HepG2 (cell line): ENCODE data around the gene TPM2. TPM values are rescaled to one million over a fixed set of nuclear protein-coding genes. Genes with fewer than 3 reads are reported as not detected.
A peak's percentile ranks its signal among the peaks of the same experiment; 100 is the strongest.

ENCODE experiments used
- CHCHD3 ChIP-seq: sonication (generic); formaldehyde crosslinking; IDR thresholded peaks from 2 replicates; pipeline ENCODE4 v1.8.0; 2022; ENCODE audit warnings: mild to moderate bottlenecking, missing genetic modification reagents, moderate library complexity
- ETV5 ChIP-seq: IDR thresholded peaks from 2 replicates; pipeline ENCODE4 v1.6.1; 2018; ENCODE audit warnings: missing biosample characterization, missing genetic modification reagents, inconsistent platforms, borderline replicate concordance
- MAZ ChIP-seq, 2 experiments: sonication (generic) in 1 of 2; formaldehyde crosslinking in 1 of 2; IDR thresholded peaks; 2 replicates each; pipeline versions ENCODE4 v1.5.0 to v1.6.1; 2012 to 2020; ENCODE audit warnings: low read depth in 2 of 2, mild to moderate bottlenecking in 2 of 2, borderline replicate concordance in 1 of 2, improper control_type of control experiment in 1 of 2, low read length in 1 of 2, missing genetic modification reagents in 1 of 2, moderate library complexity in 1 of 2
- MTF1 ChIP-seq: sonication (generic); formaldehyde crosslinking; IDR thresholded peaks from 2 replicates; pipeline ENCODE4 v1.5.0; 2020; ENCODE audit warnings: missing genetic modification reagents
- PAXIP1 ChIP-seq: sonication (generic); formaldehyde crosslinking; conservative IDR thresholded peaks from 2 replicates; pipeline ENCODE4 v1.4.0; 2020; ENCODE audit warnings: mild to moderate bottlenecking, missing genetic modification reagents, moderate library complexity
- SAP130 ChIP-seq: IDR thresholded peaks from 2 replicates; pipeline ENCODE4 v1.6.1; 2016; ENCODE audit warnings: low read depth
- THRA ChIP-seq: sonication (generic); formaldehyde crosslinking; IDR thresholded peaks from 2 replicates; pipeline ENCODE4 v1.4.0; 2020; ENCODE audit warnings: missing genetic modification reagents, borderline replicate concordance
- ZBTB21 ChIP-seq: sonication (generic); formaldehyde crosslinking; IDR thresholded peaks from 2 replicates; pipeline ENCODE4 v1.4.0; 2020; ENCODE audit warnings: missing genetic modification reagents
- ZFP91 ChIP-seq: sonication (generic); formaldehyde crosslinking; IDR thresholded peaks from 2 replicates; pipeline ENCODE4 v1.9.0; 2022; ENCODE audit warnings: missing genetic modification reagents, mild to moderate bottlenecking, borderline replicate concordance
- ZNF609 ChIP-seq: sonication (generic); formaldehyde crosslinking; IDR thresholded peaks from 2 replicates; pipeline ENCODE4 v1.4.0; 2020; ENCODE audit warnings: mild to moderate bottlenecking, missing genetic modification reagents, borderline replicate concordance
- ZNF614 ChIP-seq: IDR thresholded peaks from 2 replicates; pipeline ENCODE4 v1.6.1; 2018; ENCODE audit warnings: missing biosample characterization, missing genetic modification reagents, inconsistent platforms, borderline replicate concordance
- ZNF629 ChIP-seq: sonication (generic); formaldehyde crosslinking; conservative IDR thresholded peaks from 2 replicates; pipeline ENCODE4 v1.5.0; 2020; ENCODE audit warnings: missing genetic modification reagents
- ZNF740 ChIP-seq: sonication (generic); formaldehyde crosslinking; IDR thresholded peaks from 2 replicates; pipeline ENCODE4 v1.4.0; 2020; ENCODE audit warnings: missing genetic modification reagents
- polyA plus RNA-seq, 8 experiments: library from polyadenylated mRNA; depleted of rRNA in 3 of 8; stranded (reverse) in 7 of 8; unstranded in 1 of 8; fragments of >200 nt; fragmentation: Illumina TruSeq in 4 of 8; extraction: Trizol in 4 of 8; gene quantifications; 2 replicates each; pipeline versions ENCODE4 v1.2.1 to v1.2.3, GENCODE V29; 2011 to 2016; ENCODE audit warnings: low read depth in 4 of 8, missing spikeins in 1 of 8, mixed read lengths in 1 of 8; ENCODE audit not compliant: insufficient read depth in 1 of 8
- total RNA-seq, 5 experiments: library from RNA; depleted of rRNA; stranded (reverse); fragments of >200 nt; fragmentation: Illumina TruSeq; extraction: Trizol; gene quantifications; 2 replicates each; pipeline ENCODE4 v1.2.3, GENCODE V29; 2016; ENCODE audit warnings: low read depth in 1 of 5

The TPM2 gene
- total and polyA plus RNA-seq, 2 of the 13 experiments (the other 11 are each of a cell fraction or from before 2014, with no cell fraction given): 3.1 to 10.7 TPM

DNA sequence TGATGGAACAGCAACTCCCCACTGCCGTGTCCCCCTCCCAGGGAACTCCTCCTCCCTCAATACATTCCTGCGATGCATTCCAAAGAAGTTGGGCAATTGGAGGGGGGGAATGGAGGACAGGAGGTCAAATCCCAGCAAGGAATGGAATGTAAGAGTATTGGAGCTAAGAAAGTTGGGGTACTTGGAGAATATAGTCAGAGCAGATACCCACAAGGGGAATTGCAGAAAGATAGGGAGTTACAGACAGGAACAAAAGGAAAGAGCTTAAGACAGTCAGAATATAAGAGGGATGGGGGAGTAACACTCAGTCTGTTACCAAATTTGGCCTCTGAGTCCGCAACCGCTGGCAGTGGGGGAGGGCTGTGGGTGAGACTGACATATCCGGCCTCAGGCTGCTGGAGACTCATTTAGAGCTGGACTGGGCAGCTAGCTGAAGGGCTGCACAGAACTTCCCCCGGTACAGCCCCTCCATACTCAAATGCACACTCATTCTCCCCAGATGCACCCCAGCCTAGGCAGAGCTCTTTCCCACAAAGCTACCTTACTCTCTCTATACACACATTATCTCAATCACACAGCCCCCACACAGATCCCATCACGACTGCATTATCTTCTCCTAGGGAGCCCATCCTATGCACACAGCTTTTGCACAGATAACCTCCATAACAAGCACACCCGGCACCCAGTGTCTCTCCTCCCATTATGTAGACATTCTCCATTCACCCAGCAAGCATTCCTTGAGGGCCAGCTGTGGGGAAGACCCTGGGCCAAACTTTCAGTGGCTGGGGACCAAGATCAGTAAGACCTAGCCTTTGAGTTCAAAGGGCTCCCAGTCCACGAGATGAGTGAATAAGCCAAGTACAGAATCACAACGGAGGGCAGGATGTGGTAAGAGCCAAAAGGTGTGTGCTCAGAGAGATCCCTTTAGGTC is 38.6 kb upstream of the TPM2 start (continued):
- TF ChIP-seq PAXIP1 (peak; percentile 61), ZNF609 (CRISPR knock-in tag) (0 out of 2 replicates have a peak, but pooled peaks have one; percentile 23), CHCHD3 (CRISPR knock-in tag) (no peak), ETV5 (peak; percentile 24; the same call in 1 of the 2 replicates), ZNF614 (CRISPR knock-in tag) (0 out of 2 replicates have a peak, but pooled peaks have one; percentile 23), THRA (CRISPR knock-in tag) (peak; percentile 31; the same call in 1 of the 2 replicates), SAP130 (CRISPR knock-in tag) (peak; percentile 46), MTF1 (no peak), MAZ (IDR thresholded peaks at IDR 0.05; ENCODE audit: borderline replicate concordance, low read depth, low read length) (peak; percentile 43; the same call in 1 of the 2 replicates), MAZ (CRISPR knock-in tag; IDR thresholded peaks at IDR 0.05; ENCODE audit: low read depth) (no peak), ZNF740 (peak; percentile 95), ZNF629 (CRISPR knock-in tag) (no peak), ZBTB21 (CRISPR knock-in tag) (0 out of 2 replicates have a peak, but pooled peaks have one; percentile 6), ZFP91 (CRISPR knock-in tag) (no peak; the same call in 1 of the 2 replicates)
